GM21423 (cell line): ENCODE data around the gene TPST1.
A peak's percentile ranks its signal among the peaks of the same experiment; 100 is the strongest.
"Not testable (repeated sequence)": the region's sequence is repeated elsewhere in the genome, so short reads cannot be mapped to it uniquely, and the experiment has no call there.

Experiments
- ATAC-seq: cut with Tn5 transposase; IDR thresholded peaks from one replicate; pipeline ENCODE4 v1.9.1; 2021; ENCODE audit warnings: mild to moderate bottlenecking, moderate library complexity; ENCODE audit not compliant: unreplicated experiment

TPST1 gene

DNA sequence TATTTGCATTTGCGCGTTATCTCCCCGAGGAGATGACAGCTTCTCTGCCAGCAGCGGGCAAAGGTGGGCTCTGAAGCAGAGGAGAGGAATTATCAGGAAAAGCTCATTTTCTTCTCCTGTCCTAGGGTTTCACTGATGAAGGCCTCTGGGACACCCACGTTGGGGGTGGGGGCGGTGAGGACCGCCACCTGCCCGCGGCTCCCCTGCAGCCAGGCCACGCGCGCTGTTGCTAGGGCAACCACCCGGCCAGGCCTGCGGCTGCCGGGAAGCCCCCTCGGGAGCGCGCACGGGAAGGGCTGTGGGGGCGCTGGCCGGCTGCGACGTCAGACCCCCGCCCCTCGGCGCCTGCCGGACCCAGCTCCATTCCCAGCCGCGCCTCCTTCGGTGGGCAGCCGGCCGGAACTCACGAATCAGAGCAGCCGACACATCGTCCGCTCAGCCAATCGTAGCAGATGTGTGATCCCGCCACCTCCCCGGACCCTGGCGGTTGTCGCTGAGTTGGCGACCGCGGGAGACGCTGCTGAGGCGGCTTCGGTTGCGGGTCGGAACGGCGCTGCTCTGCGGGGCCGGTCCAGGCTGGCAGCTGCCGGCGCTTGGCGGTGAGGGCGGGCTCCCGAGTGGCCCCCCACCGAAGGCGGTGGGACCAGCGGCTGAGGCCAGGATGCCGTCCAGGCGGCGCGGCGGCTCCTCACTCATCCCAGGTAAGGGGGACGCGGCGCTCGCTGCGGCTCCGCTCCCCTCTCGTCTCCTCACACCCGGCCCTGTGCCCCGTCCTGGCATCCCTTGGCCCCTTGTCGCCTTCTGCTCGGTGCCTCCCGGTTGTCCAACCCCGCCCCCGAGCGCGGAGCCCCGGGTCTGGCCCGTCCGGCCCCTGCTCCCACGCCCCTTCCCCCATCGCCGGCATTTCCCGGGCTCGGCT is at the start of gene TPST1:
Gene TPST1 (plus strand): TSS at position 513 of the 919 bp plus-strand sequence. CDS start 35,092 bp downstream, outside the sequence.
- ATAC-seq = peak; percentile 88

GRCh38 chr7:66156035-66156434 is 49.1 kb upstream of the TPST1 start:
- not testable (repeated sequence) for ATAC-seq

DNA sequence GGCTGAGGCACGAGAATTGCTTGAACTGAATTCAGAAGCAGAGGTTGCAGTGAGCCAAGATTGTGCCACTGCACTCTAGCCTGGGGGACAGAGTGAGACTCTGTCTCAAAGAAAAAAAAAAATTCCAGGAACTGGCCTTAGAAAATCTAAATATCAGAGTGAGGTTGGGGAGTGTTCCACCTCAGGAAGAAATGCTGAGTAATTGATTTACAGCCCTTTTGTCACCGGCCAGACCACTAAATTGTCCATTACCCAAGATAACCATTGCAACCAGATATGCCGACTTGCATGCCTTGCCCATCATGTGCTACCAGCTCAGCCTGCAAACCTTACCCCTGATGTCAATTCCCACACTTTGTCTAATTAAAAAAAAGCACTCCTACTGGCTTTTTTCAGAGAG is 48.1 kb upstream of the TPST1 start:
- no peak for ATAC-seq

GRCh38 chr7:66162622-66163021 is 42.5 kb upstream of the TPST1 start:
- no peak for ATAC-seq

DNA sequence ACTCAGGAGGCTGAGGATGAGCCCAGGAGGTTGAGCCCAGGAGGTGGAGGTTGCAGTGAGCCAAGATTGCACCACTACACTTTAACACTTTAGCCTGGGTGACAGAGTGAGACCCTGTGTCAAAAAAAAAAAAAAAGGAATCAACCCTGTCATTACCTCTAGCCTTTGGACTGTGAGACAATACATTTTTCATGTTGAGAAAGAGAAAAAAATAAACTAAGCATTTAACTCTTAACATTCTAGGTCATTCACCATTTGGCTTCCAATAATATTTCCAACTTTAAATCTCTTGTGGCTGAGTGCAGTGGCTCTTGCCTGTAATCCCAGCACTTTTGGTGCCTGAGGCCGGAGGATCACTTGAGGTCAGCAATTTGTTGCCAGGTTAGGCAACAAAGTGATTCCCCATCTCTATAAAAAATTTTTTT is 41.9 kb upstream of the TPST1 start:
- ATAC-seq = no peak

DNA sequence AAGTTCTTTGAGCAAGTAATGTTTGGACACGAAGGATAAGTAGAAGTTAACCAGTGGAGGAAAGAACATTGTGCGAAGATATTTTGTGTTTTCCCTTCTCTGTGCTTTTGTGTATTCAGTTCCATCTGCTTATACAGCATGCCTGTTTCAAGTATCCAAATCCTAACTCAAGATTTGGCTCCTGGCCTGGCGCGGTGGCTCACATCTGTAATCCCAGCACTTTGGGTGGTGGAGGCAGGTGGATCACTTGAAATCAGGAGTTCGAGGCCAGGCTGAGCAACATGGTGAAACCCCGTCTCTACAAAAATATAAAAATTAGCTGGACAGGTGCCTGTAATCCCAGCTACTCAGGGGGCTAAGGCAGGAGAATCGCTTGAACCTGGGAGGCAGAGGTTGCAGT is 40.8 kb upstream of the TPST1 start:
- ATAC-seq = no peak

GRCh38 chr7:66167773-66168387 is 37.3 kb upstream of the TPST1 start:
- no peak for ATAC-seq

DNA sequence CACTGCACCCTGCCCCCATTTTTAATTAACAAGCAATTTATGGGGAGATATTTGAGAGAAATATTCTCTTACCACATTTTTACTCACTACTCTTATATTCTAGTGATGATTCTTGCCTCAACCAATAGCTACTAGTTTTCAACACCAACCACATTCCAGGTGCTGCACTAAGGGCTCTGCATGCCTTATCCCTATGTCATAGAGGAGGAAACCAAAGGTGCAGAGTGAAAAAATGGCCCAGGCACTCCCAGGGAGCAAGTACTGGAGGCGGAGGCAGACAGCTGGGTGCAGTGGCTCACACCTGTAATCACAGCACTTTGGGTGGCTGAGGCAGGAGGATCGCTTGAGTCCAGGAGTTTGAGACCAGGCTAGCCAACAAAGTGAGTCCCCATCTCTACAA is 35.5 kb upstream of the TPST1 start:
- ATAC-seq = no peak

- ATAC-seq = no peak
Measured at GRCh38 chr7:66170309-66171231, 34.6 kb upstream of the TPST1 start.

DNA sequence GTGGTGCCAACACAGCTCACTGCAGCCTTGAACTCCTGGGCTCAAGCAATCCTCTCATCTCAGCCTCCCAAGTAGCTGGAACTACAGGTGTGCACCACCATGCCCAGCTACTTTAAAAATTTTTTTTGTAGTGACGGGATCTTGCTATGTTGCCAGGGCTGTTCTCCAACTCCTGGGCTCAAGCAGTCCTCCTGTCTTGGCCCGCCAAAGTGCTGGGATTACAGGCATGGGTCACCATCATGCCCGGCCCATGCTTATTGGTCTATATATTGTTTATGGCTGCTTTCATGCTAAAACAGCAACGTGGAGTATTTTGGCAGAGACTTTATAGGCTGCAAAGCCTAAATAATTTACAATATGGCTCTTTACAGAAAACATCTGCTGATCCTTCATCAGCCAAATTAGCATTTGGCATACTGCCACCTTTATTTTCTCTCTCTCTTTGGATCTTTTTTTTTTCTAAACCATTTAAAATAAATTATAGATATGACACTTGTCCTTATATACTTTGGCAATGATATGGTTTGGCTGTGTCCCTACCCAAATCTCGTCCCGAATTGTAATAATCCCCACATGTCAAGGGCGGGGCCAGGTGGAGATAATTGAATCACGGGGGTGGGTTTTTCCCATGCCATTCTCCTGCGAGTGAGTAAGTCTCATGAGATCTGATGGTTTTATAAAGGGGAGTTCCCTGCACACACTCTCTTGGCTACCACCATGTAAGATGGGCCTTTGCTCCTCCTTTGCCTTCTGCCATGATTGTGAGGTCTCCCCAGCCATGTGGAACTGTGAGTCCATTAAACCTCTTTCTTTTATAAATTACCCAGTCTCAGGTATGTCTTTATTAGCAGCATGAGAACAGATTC is 32.4 kb upstream of the TPST1 start:
- ATAC-seq = not testable (repeated sequence)

DNA sequence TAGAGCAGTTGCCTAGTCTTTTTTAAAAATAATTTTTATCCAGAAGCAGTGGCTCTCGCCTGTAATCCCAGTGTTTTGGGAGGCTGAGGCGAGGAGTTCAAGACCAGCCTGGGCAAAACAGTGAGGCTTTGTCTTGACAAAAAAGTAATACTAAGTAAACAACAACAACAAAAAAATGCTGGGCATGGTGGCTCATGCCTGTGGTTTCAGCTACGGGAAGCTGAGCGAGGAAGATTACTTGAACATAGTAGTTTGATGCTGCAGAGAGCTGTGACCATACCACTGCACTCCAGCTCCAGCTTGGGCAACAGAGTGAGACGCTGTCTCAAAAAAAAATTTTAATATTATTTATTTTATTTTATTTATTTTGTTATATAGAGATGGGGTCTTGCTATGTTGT is 31.3 kb upstream of the TPST1 start:
- ATAC-seq = no peak

DNA sequence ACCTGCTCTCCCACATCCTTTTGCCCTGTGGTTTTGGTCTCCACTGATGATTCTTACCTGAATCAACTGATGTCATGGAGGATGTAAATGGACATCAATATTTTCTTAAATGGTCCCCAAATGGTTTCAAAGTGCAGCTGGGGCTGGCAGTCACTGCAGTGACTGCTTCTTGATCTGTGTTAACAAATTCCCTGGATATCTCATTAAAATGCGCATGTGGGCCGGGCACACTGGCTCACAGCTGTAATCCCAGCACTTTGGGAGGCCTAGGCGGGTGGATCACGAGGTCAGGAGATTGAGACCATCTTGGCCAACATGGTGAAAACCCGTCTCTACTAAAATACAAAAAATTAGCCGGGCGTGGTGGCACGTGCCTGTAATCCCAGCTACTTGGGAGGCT is 30.1 kb upstream of the TPST1 start:
- ATAC-seq = not testable (repeated sequence)

DNA sequence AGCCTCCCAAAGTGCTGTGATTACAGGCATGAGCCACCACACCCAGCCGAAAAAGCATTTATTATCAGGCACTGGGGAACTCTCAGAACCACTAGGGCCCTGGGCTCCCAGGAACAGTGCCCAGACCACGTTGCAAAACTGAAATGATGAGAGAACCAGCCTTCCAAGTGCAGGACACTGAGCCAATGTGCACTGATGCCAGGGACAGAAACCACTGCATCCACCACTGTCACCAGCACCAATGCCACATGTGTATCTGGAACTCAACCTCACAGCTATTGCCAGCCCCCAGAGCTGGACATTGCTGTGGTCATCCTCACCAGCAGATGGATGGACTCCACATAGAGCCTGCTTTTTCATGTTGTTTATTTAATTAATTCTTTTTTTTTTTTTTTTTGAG is 28.2 kb upstream of the TPST1 start:
- no peak for ATAC-seq

DNA sequence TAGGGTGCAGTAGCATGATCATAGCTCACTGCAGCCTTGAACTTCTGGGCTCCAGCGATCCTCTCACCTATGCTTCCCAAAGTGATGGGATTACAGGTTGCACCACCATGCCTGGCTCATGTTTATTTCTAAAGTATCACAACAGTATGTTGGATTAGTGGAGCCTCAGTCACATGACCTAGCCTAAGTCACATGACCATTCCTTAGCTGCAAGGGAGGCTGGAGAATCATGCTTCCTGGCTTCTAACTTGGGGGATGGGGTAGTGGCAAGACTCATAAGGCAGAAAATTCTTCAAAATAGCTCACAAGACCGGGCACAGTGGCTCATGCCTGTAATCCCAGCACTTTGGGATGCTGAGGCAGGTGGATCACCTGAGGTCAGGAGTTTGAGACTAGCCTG is 26.9 kb upstream of the TPST1 start:
- no peak for ATAC-seq

- no peak for ATAC-seq
Measured at GRCh38 chr7:66181329-66181728, 23.8 kb upstream of the TPST1 start.

DNA sequence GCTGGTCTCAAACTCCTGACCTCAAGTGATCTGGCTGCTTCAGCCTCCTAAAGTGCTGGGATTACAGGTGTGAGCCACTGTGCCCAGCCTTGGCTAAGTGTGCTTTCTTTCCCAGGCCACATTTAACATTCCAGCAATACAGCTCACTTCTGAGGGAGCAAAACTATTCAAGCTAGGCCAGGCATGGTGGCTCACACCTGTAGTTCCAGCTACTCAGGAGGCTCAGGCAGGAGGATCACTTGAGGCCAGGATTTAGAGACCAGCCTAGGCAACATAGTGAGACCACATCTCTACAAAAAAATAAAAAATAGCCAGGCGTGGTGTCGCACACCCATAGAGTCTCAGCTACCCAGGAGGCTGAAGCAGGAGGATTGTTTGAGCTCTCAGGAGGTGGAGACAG is 23.3 kb upstream of the TPST1 start:
- no peak for ATAC-seq

GRCh38 chr7:66182920-66183319 is 22.2 kb upstream of the TPST1 start:
- ATAC-seq = no peak

GRCh38 chr7:66183700-66184099 is 21.4 kb upstream of the TPST1 start:
- no peak for ATAC-seq

DNA sequence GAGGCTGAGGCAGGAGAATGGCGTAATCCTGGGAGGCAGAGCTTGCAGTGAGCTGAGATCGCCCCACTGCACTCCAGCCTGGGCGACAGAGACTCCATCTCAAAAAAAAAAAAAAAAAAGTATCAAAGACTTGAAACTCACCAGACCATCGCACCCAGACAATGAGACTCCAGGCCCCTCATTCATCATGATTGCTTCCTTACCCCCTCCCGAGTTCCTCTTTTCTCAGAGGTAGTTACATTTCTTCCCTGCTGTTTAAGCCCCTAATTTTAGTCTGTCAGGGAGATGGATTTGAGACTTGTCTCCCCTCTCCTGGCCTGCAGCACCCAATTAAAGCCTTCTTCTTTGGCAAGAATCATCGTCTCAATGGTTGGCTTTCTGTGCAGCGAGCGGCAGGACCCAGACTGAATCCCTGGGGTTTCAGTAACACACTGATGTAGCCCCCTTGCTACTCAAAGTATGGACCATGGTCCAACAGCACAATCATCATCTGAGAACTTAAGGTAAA is 19.4 kb upstream of the TPST1 start:
- no peak for ATAC-seq

- ATAC-seq = no peak
Measured at GRCh38 chr7:66186991-66187390, 18.1 kb upstream of the TPST1 start.
